ENCODE measurements around the gene CCDC200.
"Not testable (repeated sequence)": the region's sequence is repeated elsewhere in the genome, so short reads cannot be mapped to it uniquely, and the experiment has no call there.

The CCDC200 gene

DNA sequence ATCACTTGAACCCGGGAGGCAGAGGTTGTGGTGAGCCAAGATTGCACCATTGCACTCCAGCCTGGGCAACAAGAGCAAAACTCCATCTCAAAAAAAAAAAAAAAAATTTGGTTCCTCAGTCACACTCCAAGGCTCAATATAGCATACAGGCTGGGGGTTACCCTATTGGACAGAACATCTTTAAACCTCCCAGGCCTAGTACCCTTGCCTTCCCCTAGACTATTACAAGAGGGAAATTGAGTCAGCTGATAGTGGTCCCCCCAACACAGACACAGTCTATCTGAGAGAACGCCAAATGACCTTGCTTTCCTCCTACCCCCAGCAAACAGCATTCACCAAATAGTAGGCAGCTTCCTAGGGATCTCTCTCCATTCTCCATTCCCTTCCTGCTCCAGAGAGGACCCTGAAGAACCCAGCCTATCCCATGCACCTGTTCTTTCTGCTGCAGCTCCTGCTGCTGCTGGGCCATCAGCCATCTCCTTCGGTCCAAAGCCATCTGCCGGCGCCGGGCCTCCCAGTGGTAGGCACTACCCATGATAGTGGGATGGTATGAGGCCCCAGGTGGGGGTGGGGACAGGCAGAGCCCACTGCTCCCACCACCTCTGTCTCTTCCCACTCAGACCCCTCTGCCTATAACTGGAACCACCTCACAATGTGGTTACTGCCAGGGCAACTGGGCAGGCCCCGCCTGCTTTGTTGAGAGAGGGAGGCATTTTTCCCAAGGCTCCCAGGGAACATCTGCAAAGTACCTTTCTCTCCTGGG, at the start of gene CCDC200:
Gene CCDC200, minus strand, starts transcription at position 604 of the 763 bp plus-strand sequence. Its CDS starts 69 bp downstream, at position 535.
- not testable (repeated sequence) for DNase-seq (ENCODE audit: low read depth)

DNA sequence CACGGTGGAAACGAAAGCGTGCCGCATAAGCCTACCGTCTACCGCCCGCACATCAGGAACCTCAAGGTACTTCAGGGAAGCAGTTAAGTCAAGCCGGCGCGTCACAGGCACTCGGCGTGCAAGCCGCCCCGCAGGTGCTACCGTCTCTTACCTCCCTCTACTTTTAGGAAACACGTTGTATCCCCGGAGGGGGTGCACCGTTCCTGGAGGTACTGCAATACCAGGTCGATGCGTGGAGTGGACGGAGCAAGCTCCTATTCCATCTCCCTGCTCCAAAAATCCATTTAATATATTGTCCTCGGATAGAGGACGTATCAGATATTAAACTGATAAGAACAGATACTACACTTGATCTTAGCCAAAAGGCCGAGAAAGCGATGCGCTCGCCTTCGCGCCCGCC, 44.5 kb upstream of the CCDC200 start:
- not testable (repeated sequence) for DNase-seq (ENCODE audit: low read depth)

DNA sequence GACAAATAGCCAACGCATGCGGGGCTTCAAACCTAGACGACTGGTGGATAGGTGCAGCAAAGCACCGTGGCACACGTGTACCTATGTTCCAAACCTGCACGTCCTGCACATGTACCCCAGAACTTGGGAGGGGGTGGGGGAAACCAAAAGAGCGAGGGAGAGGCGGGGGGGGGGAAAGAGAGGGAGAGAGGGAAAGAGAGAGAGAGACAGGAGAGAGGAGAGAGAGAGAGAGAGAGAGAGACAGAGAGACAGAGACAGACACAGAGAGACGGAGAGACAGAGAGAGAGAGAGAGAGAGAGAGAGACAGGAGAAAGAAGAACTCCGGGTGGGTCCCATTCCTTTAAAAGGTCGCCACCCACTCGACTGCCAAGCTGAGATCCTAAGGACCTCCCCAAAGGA, 44.1 kb upstream of the CCDC200 start:
- DNase-seq (ENCODE audit: low read depth) = not testable (repeated sequence)

DNA sequence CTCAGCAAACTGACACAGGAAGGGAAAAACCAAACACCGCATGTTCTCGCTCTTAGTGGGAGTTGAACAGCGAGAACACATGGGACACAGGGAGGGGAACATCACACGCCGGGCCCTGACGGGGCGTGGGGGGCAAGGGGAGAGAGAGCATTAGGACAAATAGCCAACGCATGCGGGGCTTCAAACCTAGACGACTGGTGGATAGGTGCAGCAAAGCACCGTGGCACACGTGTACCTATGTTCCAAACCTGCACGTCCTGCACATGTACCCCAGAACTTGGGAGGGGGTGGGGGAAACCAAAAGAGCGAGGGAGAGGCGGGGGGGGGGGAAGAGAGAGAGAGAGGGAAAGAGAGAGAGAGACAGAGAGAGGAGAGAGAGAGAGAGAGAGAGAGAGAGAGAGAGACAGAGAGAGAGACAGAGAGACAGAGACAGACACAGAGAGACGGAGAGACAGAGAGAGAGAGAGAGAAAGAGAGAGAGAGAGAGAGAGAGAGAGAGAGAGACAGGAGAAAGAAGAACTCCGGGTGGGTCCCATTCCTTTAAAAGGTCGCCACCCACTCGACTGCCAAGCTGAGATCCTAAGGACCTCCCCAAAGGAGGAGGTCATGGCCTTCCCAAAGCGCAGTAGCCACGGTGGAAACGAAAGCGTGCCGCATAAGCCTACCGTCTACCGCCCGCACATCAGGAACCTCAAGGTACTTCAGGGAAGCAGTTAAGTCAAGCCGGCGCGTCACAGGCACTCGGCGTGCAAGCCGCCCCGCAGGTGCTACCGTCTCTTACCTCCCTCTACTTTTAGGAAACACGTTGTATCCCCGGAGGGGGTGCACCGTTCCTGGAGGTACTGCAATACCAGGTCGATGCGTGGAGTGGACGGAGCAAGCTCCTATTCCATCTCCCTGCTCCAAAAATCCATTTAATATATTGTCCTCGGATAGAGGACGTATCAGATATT, 42.4 kb upstream of the CCDC200 start:
- DNase-seq (ENCODE audit: low read depth) = not testable (repeated sequence)

DNA sequence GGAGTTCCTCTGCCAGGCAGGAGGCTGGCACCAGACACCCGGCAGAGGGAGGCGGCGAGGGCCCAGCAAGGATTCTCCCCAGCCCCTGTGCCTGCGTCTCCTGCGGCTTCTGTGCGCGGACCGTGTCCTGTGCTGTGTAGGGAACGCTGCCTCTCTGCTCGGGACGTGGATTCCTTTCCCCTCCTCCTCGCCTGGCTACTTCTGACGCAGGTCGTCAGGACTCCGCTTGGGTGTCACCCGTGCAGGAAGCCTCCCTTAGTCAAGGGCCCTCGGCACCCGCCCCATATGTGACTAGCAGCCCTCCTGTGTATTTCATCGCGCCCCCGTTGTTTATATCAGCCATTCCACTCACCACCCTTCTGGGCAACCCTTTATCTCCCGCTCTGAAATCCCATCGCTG, 18.0 kb upstream of the CCDC200 start:
- not testable (repeated sequence) for DNase-seq (ENCODE audit: low read depth)

DNA sequence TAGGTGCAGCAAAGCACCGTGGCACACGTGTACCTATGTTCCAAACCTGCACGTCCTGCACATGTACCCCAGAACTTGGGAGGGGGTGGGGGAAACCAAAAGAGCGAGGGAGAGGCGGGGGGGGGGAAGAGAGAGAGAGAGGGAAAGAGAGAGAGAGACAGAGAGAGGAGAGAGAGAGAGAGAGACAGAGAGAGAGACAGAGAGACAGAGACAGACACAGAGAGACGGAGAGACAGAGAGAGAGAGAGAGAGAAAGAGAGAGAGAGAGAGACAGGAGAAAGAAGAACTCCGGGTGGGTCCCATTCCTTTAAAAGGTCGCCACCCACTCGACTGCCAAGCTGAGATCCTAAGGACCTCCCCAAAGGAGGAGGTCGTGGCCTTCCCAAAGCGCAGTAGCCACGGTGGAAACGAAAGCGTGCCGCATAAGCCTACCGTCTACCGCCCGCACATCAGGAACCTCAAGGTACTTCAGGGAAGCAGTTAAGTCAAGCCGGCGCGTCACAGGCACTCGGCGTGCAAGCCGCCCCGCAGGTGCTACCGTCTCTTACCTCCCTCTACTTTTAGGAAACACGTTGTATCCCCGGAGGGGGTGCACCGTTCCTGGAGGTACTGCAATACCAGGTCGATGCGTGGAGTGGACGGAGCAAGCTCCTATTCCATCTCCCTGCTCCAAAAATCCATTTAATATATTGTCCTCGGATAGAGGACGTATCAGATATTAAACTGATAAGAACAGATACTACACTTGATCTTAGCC, 12.4 kb upstream of the CCDC200 start:
- DNase-seq (ENCODE audit: low read depth) = not testable (repeated sequence)

DNA sequence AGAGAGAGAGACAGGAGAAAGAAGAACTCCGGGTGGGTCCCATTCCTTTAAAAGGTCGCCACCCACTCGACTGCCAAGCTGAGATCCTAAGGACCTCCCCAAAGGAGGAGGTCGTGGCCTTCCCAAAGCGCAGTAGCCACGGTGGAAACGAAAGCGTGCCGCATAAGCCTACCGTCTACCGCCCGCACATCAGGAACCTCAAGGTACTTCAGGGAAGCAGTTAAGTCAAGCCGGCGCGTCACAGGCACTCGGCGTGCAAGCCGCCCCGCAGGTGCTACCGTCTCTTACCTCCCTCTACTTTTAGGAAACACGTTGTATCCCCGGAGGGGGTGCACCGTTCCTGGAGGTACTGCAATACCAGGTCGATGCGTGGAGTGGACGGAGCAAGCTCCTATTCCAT, 11.2 kb upstream of the CCDC200 start:
- DNase-seq (ENCODE audit: low read depth) = not testable (repeated sequence)

DNA sequence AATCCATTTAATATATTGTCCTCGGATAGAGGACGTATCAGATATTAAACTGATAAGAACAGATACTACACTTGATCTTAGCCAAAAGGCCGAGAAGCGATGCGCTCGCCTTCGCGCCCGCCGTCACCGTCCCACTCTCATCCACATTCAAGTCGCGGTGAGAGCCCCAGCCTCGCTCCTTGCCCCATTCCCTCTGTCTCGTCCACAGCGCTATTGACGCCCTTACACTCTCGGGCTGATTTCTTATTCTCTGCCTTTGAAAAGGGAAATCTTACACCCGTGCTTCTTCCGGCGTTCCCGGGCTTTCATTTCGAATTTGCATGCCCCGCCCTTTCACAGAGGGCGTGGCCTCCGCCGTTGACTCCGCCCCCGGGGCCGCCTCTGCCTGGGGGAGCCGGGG, 5.5 kb upstream of the CCDC200 start, which contains the start of gene RNU2-1:
Gene RNU2-1, minus strand, starts transcription at position 101 of the 400 bp plus-strand sequence.
- DNase-seq (ENCODE audit: low read depth) = not testable (repeated sequence)

DNA sequence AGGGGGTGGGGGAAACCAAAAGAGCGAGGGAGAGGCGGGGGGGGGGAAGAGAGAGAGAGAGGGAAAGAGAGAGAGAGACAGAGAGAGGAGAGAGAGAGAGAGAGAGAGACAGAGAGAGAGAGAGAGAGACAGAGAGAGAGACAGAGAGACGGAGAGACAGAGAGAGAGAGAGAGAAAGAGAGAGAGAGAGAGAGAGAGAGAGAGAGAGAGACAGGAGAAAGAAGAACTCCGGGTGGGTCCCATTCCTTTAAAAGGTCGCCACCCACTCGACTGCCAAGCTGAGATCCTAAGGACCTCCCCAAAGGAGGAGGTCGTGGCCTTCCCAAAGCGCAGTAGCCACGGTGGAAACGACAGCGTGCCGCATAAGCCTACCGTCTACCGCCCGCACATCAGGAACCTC, 4.8 kb upstream of the CCDC200 start:
- DNase-seq (ENCODE audit: low read depth) = not testable (repeated sequence)

DNA sequence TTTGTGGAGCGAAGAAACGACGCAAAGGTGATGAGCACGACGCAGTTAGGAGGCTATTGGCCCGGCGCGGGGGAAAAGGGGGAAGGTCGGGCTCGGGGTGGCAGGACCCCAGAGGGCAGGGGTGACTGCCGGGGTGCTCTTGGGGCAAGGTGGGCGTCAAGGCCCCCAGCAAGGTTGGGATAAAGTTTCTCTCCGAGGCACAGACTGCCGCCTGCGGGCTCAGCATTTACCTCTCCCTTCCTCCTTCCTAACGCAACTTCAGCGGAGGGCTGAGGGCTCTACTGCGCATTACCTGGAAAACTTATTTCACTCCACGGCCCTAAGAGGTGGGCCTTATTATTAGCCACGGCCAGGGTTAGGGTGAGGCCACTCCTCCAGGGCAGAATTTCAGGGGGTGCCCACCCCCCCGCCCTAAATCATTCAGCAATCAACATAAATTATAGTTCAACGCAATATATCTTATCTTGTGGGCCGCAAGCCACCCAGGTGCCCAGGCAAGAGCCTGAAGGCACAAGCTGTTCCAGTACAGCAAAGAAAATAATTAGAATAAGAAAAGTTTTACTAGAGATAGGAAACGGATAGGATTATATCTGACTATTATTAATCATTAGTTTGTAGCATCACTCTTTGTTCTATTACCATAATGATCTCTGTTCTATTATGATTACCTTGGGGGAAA, 3.7 kb upstream of the CCDC200 start:
- DNase-seq (ENCODE audit: low read depth) = not testable (repeated sequence)

DNA sequence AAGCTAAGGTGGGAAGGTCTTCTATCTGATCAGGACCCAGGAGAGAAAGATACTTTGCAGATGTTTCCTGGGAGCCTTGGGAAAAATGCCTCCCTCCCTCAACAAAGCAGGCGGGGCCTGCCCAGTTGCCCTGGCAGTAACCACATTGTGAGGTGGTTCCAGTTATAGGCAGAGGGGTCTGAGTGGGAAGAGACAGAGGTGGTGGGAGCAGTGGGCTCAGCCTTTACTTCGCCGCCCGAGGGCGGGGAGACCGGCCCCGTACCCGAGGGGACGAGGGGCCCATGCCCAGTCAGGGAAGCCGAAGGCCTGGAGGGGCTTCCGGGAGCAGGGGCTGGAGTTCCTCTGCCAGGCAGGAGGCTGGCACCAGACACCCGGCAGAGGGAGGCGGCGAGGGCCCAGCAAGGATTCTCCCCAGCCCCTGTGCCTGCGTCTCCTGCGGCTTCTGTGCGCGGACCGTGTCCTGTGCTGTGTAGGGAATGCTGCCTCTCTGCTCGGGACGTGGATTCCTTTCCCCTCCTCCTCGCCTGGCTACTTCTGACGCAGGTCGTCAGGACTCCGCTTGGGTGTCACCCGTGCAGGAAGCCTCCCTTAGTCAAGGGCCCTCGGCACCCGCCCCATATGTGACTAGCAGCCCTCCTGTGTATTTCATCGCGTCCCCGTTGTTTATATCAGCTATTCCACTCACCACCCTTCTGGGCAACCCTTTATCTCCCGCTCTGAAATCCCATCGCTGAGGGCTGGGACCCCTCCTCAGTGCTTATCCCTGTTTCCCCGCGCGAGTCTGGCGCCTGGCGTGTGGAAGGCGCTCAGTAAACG, 3.0 kb upstream of the CCDC200 start:
- DNase-seq (ENCODE audit: low read depth) = not testable (repeated sequence)

DNA sequence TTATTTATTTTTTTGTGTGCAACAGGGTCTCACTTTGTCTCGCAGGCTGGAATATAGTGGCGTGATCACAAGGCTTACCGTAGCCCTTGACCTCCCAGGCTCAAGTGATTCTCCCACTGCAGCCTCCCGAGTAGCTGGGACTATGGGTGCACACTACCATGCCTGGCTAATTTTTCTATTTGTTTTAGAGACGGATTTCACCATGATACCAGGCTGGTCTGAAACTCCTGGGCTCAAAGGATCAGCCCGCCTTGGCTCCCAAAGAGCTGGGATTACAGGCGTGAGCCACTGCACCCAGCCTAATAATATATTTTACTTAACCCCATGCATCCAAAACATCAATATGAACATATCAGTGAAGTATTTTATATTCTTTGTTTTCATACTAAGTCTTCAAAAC, 2.0 kb downstream of the CCDC200 start:
- no peak for DNase-seq (ENCODE audit: low read depth)

DNA sequence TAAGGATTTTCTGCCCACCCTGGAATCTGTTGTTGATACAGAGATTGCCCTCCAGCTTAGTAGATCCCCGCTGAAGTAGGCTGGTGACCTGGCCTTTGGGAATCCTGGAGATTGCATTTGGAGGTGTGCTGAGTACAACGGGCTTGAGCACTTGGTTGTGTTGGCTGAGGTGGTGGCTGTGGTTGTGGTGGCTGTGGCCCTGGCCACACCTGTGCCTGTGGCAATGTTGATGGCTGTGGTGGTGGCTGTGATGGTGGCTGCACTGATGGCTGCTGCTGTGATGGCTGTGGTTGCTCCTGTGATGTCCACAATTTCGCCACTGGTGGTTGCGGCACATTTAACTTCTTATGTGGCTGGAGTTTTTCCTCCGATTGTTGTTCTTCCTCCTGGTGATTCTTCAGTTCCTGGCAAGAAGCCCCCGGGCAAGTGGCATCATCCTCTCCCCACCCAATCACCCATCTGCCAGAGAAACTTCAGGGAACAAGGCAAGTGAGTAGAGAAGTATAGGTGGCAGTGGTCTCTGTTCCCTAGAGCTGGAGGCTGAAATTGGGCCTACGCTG, 4.2 kb downstream of the CCDC200 start:
- DNase-seq (ENCODE audit: low read depth) = no peak

DNA sequence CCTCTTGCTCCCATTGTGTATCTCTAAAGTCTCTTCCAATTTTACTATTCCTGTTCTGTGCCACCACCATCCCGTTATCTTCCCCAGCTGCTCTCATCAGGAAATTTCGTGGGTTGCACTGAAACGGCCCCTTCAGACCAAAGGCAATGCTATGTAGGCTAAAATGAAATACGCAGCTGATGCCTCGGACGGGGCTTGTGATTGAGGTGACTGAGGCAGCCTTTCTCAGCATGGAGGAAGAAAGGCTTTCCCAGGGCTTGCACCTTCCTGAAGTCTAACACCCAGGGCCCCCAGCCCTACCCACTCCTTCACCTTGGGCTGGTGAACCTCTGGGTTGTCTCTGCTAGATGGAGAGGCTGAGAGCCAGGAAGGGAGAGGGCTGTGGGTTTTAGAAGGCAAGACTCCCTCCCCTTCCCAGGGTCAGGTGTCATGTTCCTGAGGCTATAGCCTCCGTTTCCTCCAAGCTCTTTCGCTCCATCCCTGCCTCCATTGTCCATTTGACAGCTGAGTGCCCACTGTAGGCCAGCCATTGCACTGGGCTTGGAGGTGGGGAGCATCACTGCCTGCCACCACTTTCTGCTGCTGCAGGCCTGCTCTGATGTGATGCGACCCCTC, 7.8 kb downstream of the CCDC200 start:
- DNase-seq (ENCODE audit: low read depth) = no peak

DNA sequence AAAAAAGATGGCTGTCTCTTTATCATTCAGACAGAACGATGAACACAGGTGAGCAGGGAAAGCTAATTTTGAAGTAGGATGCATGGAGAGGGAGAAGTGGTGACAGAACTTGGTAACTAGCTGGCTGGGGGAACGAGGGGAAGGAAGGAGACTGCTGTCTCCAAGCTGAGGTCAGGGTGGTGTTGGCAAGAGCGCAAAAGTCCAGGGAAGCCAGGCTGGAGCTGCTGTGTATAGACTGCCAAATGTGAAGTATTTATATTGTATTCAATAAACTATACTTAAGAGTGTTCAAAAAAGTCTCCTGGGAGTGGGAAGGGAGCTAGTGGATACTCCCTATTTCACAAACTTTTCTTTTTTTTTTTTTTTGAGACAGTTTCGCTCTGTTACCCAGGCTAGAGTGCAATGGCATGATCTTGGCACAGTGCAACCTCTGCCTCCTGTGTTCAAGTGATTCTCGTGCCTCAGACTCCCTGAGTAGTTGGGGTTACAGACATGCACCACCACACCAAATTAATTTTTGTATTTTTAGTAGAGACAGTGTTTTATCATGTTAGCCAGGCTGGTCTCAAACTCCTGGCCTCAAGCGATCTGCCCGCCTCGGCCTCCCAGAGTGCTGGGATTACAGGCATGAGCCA, 8.6 kb downstream of the CCDC200 start:
- DNase-seq (ENCODE audit: low read depth) = no peak

DNA sequence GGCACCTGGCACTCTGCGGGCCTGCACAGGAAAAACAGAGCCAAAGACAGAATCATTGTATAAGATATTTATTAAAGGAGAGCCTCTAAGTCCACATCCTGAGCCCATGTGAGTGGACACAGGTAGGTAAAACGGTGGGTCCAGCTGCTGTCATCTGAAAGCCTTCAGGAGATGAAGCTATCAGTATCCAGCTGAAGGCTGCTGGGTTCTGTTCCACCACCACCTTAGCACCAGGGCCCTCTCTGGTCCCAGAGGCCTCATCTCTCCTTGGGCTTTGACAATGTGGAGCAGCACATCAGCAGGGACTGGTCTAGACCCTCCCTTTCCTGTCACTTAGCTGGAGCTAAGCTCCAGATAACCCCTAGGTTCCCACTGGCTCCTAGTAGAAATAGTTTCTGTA, 9.4 kb downstream of the CCDC200 start:
- no peak for DNase-seq (ENCODE audit: low read depth)

DNA sequence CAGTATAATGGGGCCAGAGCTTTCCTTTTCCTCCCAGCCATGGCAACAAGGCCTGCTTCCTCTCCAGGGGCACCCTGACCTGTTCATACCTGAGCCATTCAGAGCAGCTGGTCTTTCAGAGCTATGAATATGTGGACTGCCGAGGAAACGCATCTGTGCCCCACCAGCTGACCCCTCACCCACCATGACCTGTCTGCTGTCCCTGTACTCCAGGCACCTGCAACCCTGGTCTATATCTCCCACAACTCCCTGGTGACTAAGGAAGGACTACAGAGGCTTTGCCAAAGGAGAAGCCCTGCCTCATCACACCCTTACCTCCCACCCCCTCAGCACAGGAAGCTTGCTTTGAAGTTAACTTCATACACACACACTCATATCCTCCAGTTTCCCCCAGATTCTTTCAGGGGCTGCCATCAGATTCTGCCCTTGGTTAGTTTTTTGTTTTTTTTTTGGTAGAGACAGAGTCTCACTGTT, 10.8 kb downstream of the CCDC200 start:
- DNase-seq (ENCODE audit: low read depth) = no peak

DNA sequence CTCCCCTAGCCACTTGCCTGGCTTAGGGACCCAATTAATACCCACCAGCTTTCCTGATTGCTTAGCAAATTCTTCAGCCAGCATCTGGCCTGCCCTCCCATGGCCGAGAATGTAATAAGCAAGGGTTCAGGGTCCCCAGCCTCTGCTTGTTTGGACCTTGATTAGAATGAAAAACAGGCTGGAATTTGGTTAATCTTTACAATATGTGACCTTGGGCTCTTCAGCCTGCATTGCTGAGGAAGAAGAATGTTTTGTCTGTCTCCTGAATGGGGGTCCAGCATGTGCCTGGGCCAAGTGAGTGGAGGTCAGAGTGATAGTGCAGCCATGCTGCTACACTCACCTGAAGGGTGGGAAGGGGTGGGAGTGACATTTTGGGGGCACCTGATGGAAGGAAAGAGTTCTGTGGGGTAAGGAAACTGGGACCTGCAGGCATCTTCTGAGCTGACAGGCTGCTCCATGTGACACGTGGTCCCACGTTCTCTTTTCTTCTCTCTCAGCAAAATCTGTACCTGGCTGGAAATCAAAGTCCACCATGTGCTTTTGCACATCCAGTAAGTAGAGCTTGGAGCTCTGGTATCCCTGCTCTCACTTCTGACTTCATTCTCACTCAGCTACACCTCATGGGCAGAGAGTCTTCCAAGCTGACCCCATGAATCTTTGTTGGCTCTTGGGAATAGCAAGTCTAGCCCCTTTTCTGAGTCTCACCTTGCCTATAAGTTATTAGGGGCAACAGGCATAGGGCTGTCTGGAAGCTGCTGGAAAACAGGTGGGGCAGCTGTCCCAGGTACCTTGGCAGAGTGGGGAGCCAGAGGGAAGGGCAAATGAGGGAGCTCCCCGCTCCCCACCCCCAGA, 11.4 kb downstream of the CCDC200 start:
- no peak for DNase-seq (ENCODE audit: low read depth)

All from non-pigmented ciliary epithelial cell (primary cell).